K562 (cell line): Measurements from ENCODE around the gene SETMAR. TPM values are rescaled to one million over a fixed set of nuclear protein-coding genes. Genes with fewer than 3 reads are reported as not detected.
"Not testable (repeated sequence)": the region's sequence is repeated elsewhere in the genome, so short reads cannot be mapped to it uniquely, and the experiment has no call there.

Source experiments
- ATAC-seq: fragments of 200-7000 bp; cut with Tn5 transposase; 3 replicates; pipeline ENCODE4 v1.9.1; 2020; ENCODE audit warnings: moderate library complexity
- BruUV-seq: library from RNA; stranded (reverse); fragments of 400-500 nt; replicated peaks from 2 replicates; lab custom pipeline; 2021; lab: Mats Ljungman, UMichigan
- CTCF ChIA-PET: fragments of 300-600 bp; formaldehyde crosslinking; extraction: SDS; loops from one replicate; lab custom pipeline; 2021; ENCODE audit warnings: low intra/inter-chr PET ratio; lab: Yijun Ruan, JAX
- POLR2A ChIA-PET: fragments of 300-600, 350-650 bp; sonication (Branson Sonifier 250); formaldehyde crosslinking; extraction: SDS; loops from one replicate; lab custom pipeline; 2021; ENCODE audit warnings: antibody characterized with exemption, inconsistent platforms; lab: Yijun Ruan, JAX
- DNase-seq, 4 experiments: peaks; one replicate each; pipeline versions ENCODE4 v3.0.0 to v3.0.0-alpha.2; 2011 to 2018; ENCODE audit warnings: low spot score in 3 of 4, mixed read lengths in 3 of 4; ENCODE audit errors: extremely low read depth in 1 of 4
- FAIRE-seq: peaks from 2 replicates; lab custom pipeline; 2011; peaks lifted over from hg19 to GRCh38; lab: Jason Lieb, UNC
- H2AFZ ChIP-seq: 2 replicates; pipeline ENCODE4 v1.6.0; 2011; ENCODE audit warnings: low read depth, low read length, control low read depth, inconsistent platforms
- H3K27ac ChIP-seq: fragments of 200-600 bp; 3 replicates; pipeline ENCODE4 v1.8.0; 2011; ENCODE audit warnings: low read depth, mild to moderate bottlenecking, control low read depth, inconsistent platforms, low read length, moderate library complexity, mixed read lengths; ENCODE audit errors: extremely low read depth
- H3K27me3 ChIP-seq, 2 experiments: fragments of 300-600 bp in 1 of 2; 2 replicates in 1 of 2; 3 replicates in 1 of 2; pipeline versions ENCODE4 v1.6.0 to v1.8.0; 2011; ENCODE audit warnings: inconsistent platforms in 2 of 2, low read length in 2 of 2, mild to moderate bottlenecking in 1 of 2, mixed read lengths in 1 of 2, moderate library complexity in 1 of 2; ENCODE audit not compliant: control insufficient read depth in 2 of 2, insufficient read depth in 2 of 2
- H3K36me3 ChIP-seq: fragments of 300-600 bp; 3 replicates; pipeline ENCODE4 v1.8.0; 2011; ENCODE audit warnings: mild to moderate bottlenecking, low read length, inconsistent platforms; ENCODE audit not compliant: control insufficient read depth, insufficient read depth
- H3K4me1 ChIP-seq, 2 experiments: fragments of 200-600 bp in 1 of 2; replicated peaks in 1 of 2; 2 replicates in 1 of 2; 3 replicates in 1 of 2; pipeline versions ENCODE4 v1.5.1 to v1.8.0; 2011; ENCODE audit warnings: inconsistent platforms in 2 of 2, low read length in 2 of 2, mild to moderate bottlenecking in 1 of 2, mixed read lengths in 1 of 2, moderate library complexity in 1 of 2; ENCODE audit not compliant: control insufficient read depth in 2 of 2, insufficient read depth in 2 of 2
- H3K4me2 ChIP-seq: 2 replicates; pipeline ENCODE4 v1.6.1; 2011; ENCODE audit warnings: low read length, control low read depth, inconsistent platforms, mixed read lengths; ENCODE audit not compliant: insufficient read depth
- H3K4me3 ChIP-seq: fragments of 200-600 bp; sonication (generic), shearing (Covaris generic); 2 replicates; pipeline ENCODE4 v1.5.1; 2016; ENCODE audit warnings: control low read depth, inconsistent platforms
- H3K79me2 ChIP-seq: fragments of 200-600 bp; 3 replicates; pipeline ENCODE4 v1.8.0; 2011; ENCODE audit warnings: low read length, inconsistent platforms; ENCODE audit not compliant: control insufficient read depth, insufficient read depth
- H3K9ac ChIP-seq, 2 experiments: 2 replicates each; pipeline versions ENCODE4 v1.6.0 to v1.6.1; 2011; ENCODE audit warnings: low read depth in 2 of 2, low read length in 2 of 2, control low read depth in 1 of 2, inconsistent platforms in 1 of 2, mild to moderate bottlenecking in 1 of 2, mixed read lengths in 1 of 2; ENCODE audit not compliant: insufficient read depth in 1 of 2
- H3K9me1 ChIP-seq: one replicate; pipeline ENCODE4 v1.6.0; 2011; ENCODE audit warnings: inconsistent platforms, mild to moderate bottlenecking, low read length, moderate library complexity; ENCODE audit not compliant: control insufficient read depth, insufficient read depth
- H3K9me3 ChIP-seq: replicated peaks from 2 replicates; pipeline ENCODE4 v1.5.1; 2011; ENCODE audit warnings: low read depth, low read length, inconsistent platforms; ENCODE audit not compliant: control insufficient read depth, insufficient read depth
- H4K20me1 ChIP-seq: replicated peaks from 2 replicates; pipeline ENCODE4 v1.6.1; 2011; ENCODE audit warnings: low read length, inconsistent platforms, mixed read lengths; ENCODE audit not compliant: control insufficient read depth, insufficient read depth
- CBX3 ChIP-seq, 2 experiments: IDR thresholded peaks; 1 replicate in 1 of 2; 2 replicates in 1 of 2; pipeline ENCODE4 v1.6.1; 2012; ENCODE audit warnings: inconsistent platforms in 2 of 2, low read length in 2 of 2, borderline replicate concordance in 1 of 2, control low read depth in 1 of 2
- CHAMP1 ChIP-seq: fragments of 450-650 bp; IDR thresholded peaks from 2 replicates; pipeline ENCODE4 v1.6.1; 2016; ENCODE audit warnings: mild to moderate bottlenecking
- EHMT2 ChIP-seq: fragments of 450-650 bp; IDR thresholded peaks from 2 replicates; pipeline ENCODE4 v1.6.1; 2018; ENCODE audit warnings: antibody characterized with exemption
- JUN ChIP-seq, 2 experiments: sonication (generic) in 1 of 2; formaldehyde crosslinking in 1 of 2; IDR thresholded peaks; 2 replicates each; pipeline versions ENCODE4 v1.6.1 to v1.8.0; 2012 to 2022; ENCODE audit warnings: borderline replicate concordance in 2 of 2, mild to moderate bottlenecking in 2 of 2, improper control_type of control experiment in 1 of 2, low read depth in 1 of 2, low read length in 1 of 2, missing genetic modification reagents in 1 of 2
- KHSRP ChIP-seq: fragments of 450-650 bp; IDR thresholded peaks from 2 replicates; pipeline ENCODE4 v1.6.1; 2017
- SIX5 ChIP-seq, 2 experiments: IDR thresholded peaks; 2 replicates each; pipeline ENCODE4 v1.6.1; 2011; ENCODE audit warnings: low read length in 2 of 2, borderline replicate concordance in 1 of 2, low read depth in 1 of 2, mild to moderate bottlenecking in 1 of 2, moderate library complexity in 1 of 2; ENCODE audit not compliant: insufficient read depth in 1 of 2
- SMAD3 ChIP-seq: fragments of 450-650 bp; formaldehyde crosslinking; conservative IDR thresholded peaks from 2 replicates; pipeline ENCODE4 v1.4.0; 2020; ENCODE audit warnings: mild to moderate bottlenecking
- SRSF7 ChIP-seq: fragments of 200-400 bp; formaldehyde crosslinking; optimal IDR thresholded peaks from 2 replicates; pipeline ENCODE3; 2017; ENCODE audit warnings: mild to moderate bottlenecking, low read depth, low read length
- ZSCAN29 ChIP-seq: fragments of 450-650 bp; IDR thresholded peaks from 2 replicates; pipeline ENCODE4 v1.6.1; 2017
- WGBS: fragments of 100-300 bp; shearing (Covaris generic); methylation state at CpG from one replicate; pipeline ENCODE4 v1.1.6; 2016; ENCODE audit warnings: low coverage, mixed read lengths; ENCODE audit not compliant: insufficient coverage; ENCODE audit errors: missing lambda C conversion rate; 5-methylcytosine and 5-hydroxymethylcytosine counted together
- in situ Hi-C: fragments of 300-500 bp; cut with MboI; formaldehyde crosslinking; loops from 4 replicates; pipeline ENCODE4 v1.15.0; 2018; ENCODE audit warnings: inconsistent platforms, mixed read lengths
- intact Hi-C: fragments of 100-400 bp; cut with micrococcal nuclease; formaldehyde crosslinking; loops from 2 replicates; pipeline ENCODE4 v1.14.2; 2022
- polyA plus RNA-seq, 8 experiments: library from polyadenylated mRNA; depleted of rRNA in 4 of 8; stranded (reverse) in 5 of 8; unstranded in 3 of 8; fragments of >200 nt; fragmentation: Nextera tagmentation in 2 of 8; fragmentation: Illumina TruSeq in 1 of 8; extraction: Ambion mirVana in 2 of 8; extraction: Trizol in 1 of 8; gene quantifications; 2 replicates each; pipeline versions ENCODE4 v1.2.1 to v1.2.3, GENCODE V29; 2011 to 2014; ENCODE audit warnings: inconsistent platforms in 1 of 8, missing spikeins in 1 of 8
- total RNA-seq, 7 experiments: library from RNA; depleted of rRNA in 6 of 7; stranded (reverse); fragments of >200 nt in 6 of 7; fragmentation: Illumina TruSeq in 2 of 7; extraction: Trizol in 2 of 7; gene quantifications; 2 replicates each; pipeline versions ENCODE4 v1.2.1 to v1.2.3, GENCODE V29; 2011 to 2021; ENCODE audit warnings: low replicate concordance in 1 of 7

SETMAR gene
- total and polyA plus RNA-seq, 9 of the 15 experiments (the other 6 are each of a cell fraction or from before 2014, with no cell fraction given), result 5.5 to 25.1 (median 18.2) TPM

DNA sequence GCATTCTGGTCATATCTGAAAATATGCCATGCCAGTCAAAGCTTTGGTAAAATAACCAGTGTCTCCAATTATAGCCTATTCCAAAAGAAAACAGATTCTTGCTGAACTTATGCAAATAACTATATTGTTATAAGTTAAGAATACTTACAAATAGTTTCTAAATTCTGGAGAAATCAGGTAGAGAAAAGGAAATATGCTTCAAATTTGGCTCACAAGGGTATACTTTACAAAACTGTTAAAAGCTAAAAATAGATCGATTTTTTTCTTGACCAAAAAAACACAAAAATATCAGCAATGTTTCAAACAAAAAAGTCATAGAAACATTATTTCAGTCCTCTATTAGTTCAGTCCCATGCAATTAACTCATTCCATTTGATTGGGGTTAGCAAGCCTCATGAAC is 23.7 kb downstream of the SETMAR start (continued):
- TF ChIP-seq SMAD3 (CRISPR knock-in tag) (no peak), CBX3 (IDR thresholded peaks at IDR 0.05; ENCODE audit: borderline replicate concordance in 1 of 2, low read length in 2 of 2) (peak in 1 of 2 experiments; percentile 63; a peak in 2 of 3 replicates), KHSRP (no peak)

GRCh38 chr3:4329806-4330205 is 26.6 kb downstream of the SETMAR start:
- H3K4me3 ChIP-seq, H3K27me3 ChIP-seq, POLR2A ChIA-PET, H3K79me2 ChIP-seq, H4K20me1 ChIP-seq, H2AFZ ChIP-seq, H3K9me3 ChIP-seq, H3K4me2 ChIP-seq, H3K27ac ChIP-seq, H3K9ac ChIP-seq, DNase-seq, in situ Hi-C loops, ATAC-seq, CTCF ChIA-PET, BruUV-seq, H3K36me3 ChIP-seq, intact Hi-C loops, FAIRE-seq, H3K9me1 ChIP-seq, H3K4me1 ChIP-seq: not testable (repeated sequence)

GRCh38 chr3:4332111-4332510 is 28.9 kb downstream of the SETMAR start:
- no peaks in the 10 kb centered on the region for H3K36me3 ChIP-seq
- ATAC-seq, result no peak
- no TSS peak for BruUV-seq
- H3K9me3 ChIP-seq, result no peaks in the 10 kb centered on the region; the same call in 1 of the 2 replicates
- H4K20me1 ChIP-seq, result no peaks in the 10 kb centered on the region
- no peak overlapping the region for H3K4me2 ChIP-seq
- H3K4me1 ChIP-seq, result no peaks in the 10 kb centered on the region
- H3K27me3 ChIP-seq, result no peaks in the 10 kb centered on the region
- H3K9ac ChIP-seq, result no peak overlapping the region
- TF ChIP-seq ZSCAN29 (no peak), SIX5 (IDR thresholded peaks at IDR 0.05; ENCODE audit: borderline replicate concordance in 1 of 2, insufficient read depth in 1 of 2, low read depth in 1 of 2, low read length in 2 of 2) (no peak), SRSF7 (no peak), JUN (IDR thresholded peaks at IDR 0.05; ENCODE audit: borderline replicate concordance, low read depth, low read length) (no peak), JUN (CRISPR knock-in tag; IDR thresholded peaks at IDR 0.05; ENCODE audit: borderline replicate concordance) (no peak), EHMT2 (no peak), CHAMP1 (no peak)
- DNase-seq, result no peak
- H2AFZ ChIP-seq, result no peak overlapping the region
- no peaks in the 10 kb centered on the region for H3K79me2 ChIP-seq
- CTCF ChIA-PET, result no interaction called here
- H3K9me1 ChIP-seq, result no peaks in the 10 kb centered on the region
- POLR2A ChIA-PET, result no interaction called here
- FAIRE-seq, result peak; percentile 23
- WGBS, result 56% methylated on average over 1 of the region's 1 CpG
- intact Hi-C loops (no loop called here), in situ Hi-C loops (no loop called here)
- no peak overlapping the region for H3K4me3 ChIP-seq
- no peak overlapping the region for H3K27ac ChIP-seq
